A549 (cell line): ENCODE measurements around the gene CDC23. TPM values are rescaled to one million over a fixed set of nuclear protein-coding genes. Genes with fewer than 3 reads are reported as not detected.

Experiments used
- polyA plus RNA-seq, 4 experiments: library from polyadenylated mRNA; depleted of rRNA in 3 of 4; stranded (reverse); fragments of >200 nt; fragmentation: RNase III in 1 of 4; extraction: RNeasy Plus Mini Kit Qiagen cat#74134 plus additional on column Dnase treatment in 1 of 4; gene quantifications; 2 replicates in 3 of 4; 3 replicates in 1 of 4; pipeline ENCODE4 v1.2.3, GENCODE V29; 2011 to 2017
- TF ChIP-seq, protein P1 (sequence below): fragments of 250-450 bp; sonication (Bioruptor Pico); IDR thresholded peaks from 2 replicates; pipeline ENCODE4 v1.5.0; 2021; ENCODE audit warnings: mild to moderate bottlenecking, moderate library complexity, borderline replicate concordance

The CDC23 gene
- polyA plus RNA-seq, 2 of the 4 experiments (the other 2 are of a cell fraction) = 37.1 to 70.3 TPM

DNA sequence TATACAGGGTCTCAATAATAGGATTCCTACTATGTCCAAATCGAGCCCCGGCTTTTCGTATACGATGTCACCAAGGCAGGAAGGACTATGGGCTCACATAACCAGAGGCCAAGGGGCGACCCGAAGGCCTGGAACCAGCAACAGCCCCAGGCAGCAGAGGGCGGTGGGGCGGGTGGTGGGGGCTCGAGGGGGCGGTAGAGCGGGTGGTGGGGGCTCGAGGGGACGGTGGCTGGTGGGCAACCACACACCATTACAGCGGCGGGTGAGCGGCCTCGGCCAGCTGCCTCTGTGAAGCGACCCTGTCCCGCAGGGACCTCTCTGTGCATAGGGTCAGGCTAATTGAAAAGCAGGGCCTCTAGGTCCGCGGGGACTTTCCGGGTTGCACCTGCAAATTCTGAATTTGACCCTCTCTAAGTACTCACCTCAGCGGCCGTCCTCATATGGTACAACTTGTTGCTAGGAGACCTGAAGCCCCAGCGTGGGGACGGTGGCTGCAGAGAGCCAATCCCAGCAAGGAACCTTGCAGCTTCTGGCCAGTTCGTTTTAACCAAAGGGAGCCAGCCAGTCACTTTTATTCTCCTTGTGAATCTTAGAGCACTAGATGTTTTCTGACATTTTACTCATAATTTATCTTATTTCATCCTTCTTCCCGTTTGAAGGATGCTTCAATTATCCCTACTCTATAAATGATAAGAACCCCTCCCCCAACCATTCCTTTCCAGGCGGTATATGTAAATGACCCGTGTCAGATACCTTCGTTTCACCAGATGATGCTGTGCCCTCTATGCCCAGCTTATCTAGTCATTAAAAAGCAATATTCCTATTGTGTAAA lies 74.0 kb downstream of the CDC23 start, which contains the start of gene NME5 (continued):
- TF ChIP-seq, protein P1, sequence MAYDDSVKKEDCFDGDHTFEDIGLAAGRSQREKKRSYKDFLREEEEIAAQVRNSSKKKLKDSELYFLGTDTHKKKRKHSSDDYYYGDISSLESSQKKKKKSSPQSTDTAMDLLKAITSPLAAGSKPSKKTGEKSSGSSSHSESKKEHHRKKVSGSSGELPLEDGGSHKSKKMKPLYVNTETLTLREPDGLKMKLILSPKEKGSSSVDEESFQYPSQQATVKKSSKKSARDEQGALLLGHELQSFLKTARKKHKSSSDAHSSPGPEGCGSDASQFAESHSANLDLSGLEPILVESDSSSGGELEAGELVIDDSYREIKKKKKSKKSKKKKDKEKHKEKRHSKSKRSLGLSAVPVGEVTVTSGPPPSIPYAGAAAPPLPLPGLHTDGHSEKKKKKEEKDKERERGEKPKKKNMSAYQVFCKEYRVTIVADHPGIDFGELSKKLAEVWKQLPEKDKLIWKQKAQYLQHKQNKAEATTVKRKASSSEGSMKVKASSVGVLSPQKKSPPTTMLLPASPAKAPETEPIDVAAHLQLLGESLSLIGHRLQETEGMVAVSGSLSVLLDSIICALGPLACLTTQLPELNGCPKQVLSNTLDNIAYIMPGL (CRISPR knock-in tag) = no peak
- TF ChIP-seq, all 56 proteins: peak for 0

Other genes starting within 250 kb of the CDC23 start
- gene FAM13B, start 180.2 kb downstream of the CDC23 start, polyA plus RNA-seq (2011; rRNA removed) = 12.2 and 15.1 TPM in 2 replicates
- 14.9 to 17.4 TPM (median 15.4 TPM) in 3 replicates for gene FAM13B, start 180.2 kb downstream of the CDC23 start, polyA plus RNA-seq (2017; fragmentation: RNase III; extraction: RNeasy Plus Mini Kit Qiagen cat#74134 plus additional on column Dnase treatment)
- gene WNT8A, start 129.3 kb downstream of the CDC23 start, polyA plus RNA-seq (2011; rRNA removed) = not detected in 2 replicates
- not detected in 3 replicates for gene WNT8A, start 129.3 kb downstream of the CDC23 start, polyA plus RNA-seq (2017; fragmentation: RNase III; extraction: RNeasy Plus Mini Kit Qiagen cat#74134 plus additional on column Dnase treatment)
- not detected in 2 replicates for gene NME5, start 73.9 kb downstream of the CDC23 start, polyA plus RNA-seq (2011; rRNA removed)
- gene NME5, start 73.9 kb downstream of the CDC23 start, polyA plus RNA-seq (2017; fragmentation: RNase III; extraction: RNeasy Plus Mini Kit Qiagen cat#74134 plus additional on column Dnase treatment) = not detected in 3 replicates
- gene BRD8, start 34.7 kb downstream of the CDC23 start, polyA plus RNA-seq (2011; rRNA removed) = 82.3 and 85.8 TPM in 2 replicates
- gene BRD8, start 34.7 kb downstream of the CDC23 start, polyA plus RNA-seq (2017; fragmentation: RNase III; extraction: RNeasy Plus Mini Kit Qiagen cat#74134 plus additional on column Dnase treatment) = 65.7 to 75.6 TPM (median 65.7 TPM) in 3 replicates
- 37.4 and 42.2 TPM in 2 replicates for gene KIF20A, start 34.2 kb downstream of the CDC23 start, polyA plus RNA-seq (2011; rRNA removed)
- gene KIF20A, start 34.2 kb downstream of the CDC23 start, polyA plus RNA-seq (2017; fragmentation: RNase III; extraction: RNeasy Plus Mini Kit Qiagen cat#74134 plus additional on column Dnase treatment) = 45.0 to 51.4 TPM (median 49.1 TPM) in 3 replicates
- gene GFRA3, start 61.3 kb upstream of the CDC23 start, polyA plus RNA-seq (2011; rRNA removed) = 0.08 and 0.09 TPM in 2 replicates
- gene GFRA3, start 61.3 kb upstream of the CDC23 start, polyA plus RNA-seq (2017; fragmentation: RNase III; extraction: RNeasy Plus Mini Kit Qiagen cat#74134 plus additional on column Dnase treatment) = 0.04 to 0.07 TPM in 2 of 3 replicates, not detected in the other
- gene CDC25C, start 118.5 kb upstream of the CDC23 start, polyA plus RNA-seq (2011; rRNA removed) = 19.3 and 20.5 TPM in 2 replicates
- gene CDC25C, start 118.5 kb upstream of the CDC23 start, polyA plus RNA-seq (2017; fragmentation: RNase III; extraction: RNeasy Plus Mini Kit Qiagen cat#74134 plus additional on column Dnase treatment) = 11.2 to 12.7 TPM (median 12.6 TPM) in 3 replicates
- gene FAM53C, start 124.9 kb upstream of the CDC23 start, polyA plus RNA-seq (2011; rRNA removed) = 24.5 and 24.9 TPM in 2 replicates
- gene FAM53C, start 124.9 kb upstream of the CDC23 start, polyA plus RNA-seq (2017; fragmentation: RNase III; extraction: RNeasy Plus Mini Kit Qiagen cat#74134 plus additional on column Dnase treatment) = 21.9 to 25.7 TPM (median 24.7 TPM) in 3 replicates
- gene KDM3B, start 139.4 kb upstream of the CDC23 start, polyA plus RNA-seq (2011; rRNA removed) = 50.6 and 52.5 TPM in 2 replicates
- 35.4 to 38.1 TPM (median 37.4 TPM) in 3 replicates for gene KDM3B, start 139.4 kb upstream of the CDC23 start, polyA plus RNA-seq (2017; fragmentation: RNase III; extraction: RNeasy Plus Mini Kit Qiagen cat#74134 plus additional on column Dnase treatment)
- 4.6 and 9.3 TPM in 2 replicates for gene REEP2, start 225.7 kb upstream of the CDC23 start, polyA plus RNA-seq (2011; rRNA removed)
- gene REEP2, start 225.7 kb upstream of the CDC23 start, polyA plus RNA-seq (2017; fragmentation: RNase III; extraction: RNeasy Plus Mini Kit Qiagen cat#74134 plus additional on column Dnase treatment) = 5.0 to 6.1 TPM (median 5.1 TPM) in 3 replicates